ENCODE results near the gene USP32.

The USP32 gene

DNA sequence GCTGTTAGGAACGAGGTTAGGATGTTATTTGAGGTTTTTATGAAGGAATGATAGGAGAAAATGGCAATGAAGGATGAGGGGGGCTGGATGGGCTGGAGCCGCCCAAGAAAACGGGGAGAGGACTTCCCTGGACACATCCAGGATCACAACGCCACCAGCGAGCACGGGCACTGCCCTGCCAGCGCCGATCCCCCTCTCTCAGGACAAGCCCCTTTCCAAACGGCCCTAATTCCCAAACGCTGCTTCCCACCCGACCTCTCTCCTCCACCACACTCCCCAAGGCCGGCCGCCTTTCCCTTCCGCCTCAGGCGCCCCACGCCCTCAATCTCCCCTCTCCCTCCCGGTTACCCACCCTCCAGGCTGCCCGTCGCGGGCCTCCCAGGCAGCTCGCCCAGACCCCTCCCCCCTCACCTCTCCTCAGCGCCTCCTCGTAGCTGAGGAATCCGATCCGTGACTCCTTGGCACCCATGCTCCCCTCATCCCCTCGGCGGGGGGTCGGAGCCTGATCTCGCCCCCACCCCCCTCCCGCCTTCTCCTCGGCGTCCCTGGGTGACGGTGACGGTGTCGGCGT lies 377 bp downstream of the USP32 start:
- Histone ChIP-seq H3K4me3 (ENCODE audit: insufficient read depth, low read length, poor library complexity, severe bottlenecking) (peak overlapping the region; percentile 93), H3K4me2 (ENCODE audit: low read depth, low read length, poor library complexity, severe bottlenecking) (peak overlapping the region; percentile 79), H3K27ac (ENCODE audit: low read depth, low read length) (peak overlapping the region; percentile 42), H3F3A (ENCODE audit: insufficient read depth) (peaks cover 9% of the 10 kb centered on the region), H2AFZ (ENCODE audit: low read depth, low read length, severe bottlenecking) (peak overlapping the region; percentile 95), H3K36me3 (ENCODE audit: low read length) (no peaks in the 10 kb centered on the region), H3K27me3 (ENCODE audit: low read length) (no peaks in the 10 kb centered on the region), H3K9me2 (replicated peaks; ENCODE audit: insufficient read depth, low read length) (no peaks in the 10 kb centered on the region), H4K20me1 (ENCODE audit: low read depth, low read length) (0 out of 2 replicates have a peak, but pooled peaks cover 5% of the 10 kb centered on the region), H3K9me3 (ENCODE audit: insufficient read depth, low read length) (no peaks in the 10 kb centered on the region), H3K79me2 (ENCODE audit: insufficient read depth, low read length) (peaks cover 9% of the 10 kb centered on the region; the same call in 1 of the 2 replicates), H3K9ac (ENCODE audit: low read length) (peak overlapping the region; percentile 84)
- TF ChIP-seq, protein P1, sequence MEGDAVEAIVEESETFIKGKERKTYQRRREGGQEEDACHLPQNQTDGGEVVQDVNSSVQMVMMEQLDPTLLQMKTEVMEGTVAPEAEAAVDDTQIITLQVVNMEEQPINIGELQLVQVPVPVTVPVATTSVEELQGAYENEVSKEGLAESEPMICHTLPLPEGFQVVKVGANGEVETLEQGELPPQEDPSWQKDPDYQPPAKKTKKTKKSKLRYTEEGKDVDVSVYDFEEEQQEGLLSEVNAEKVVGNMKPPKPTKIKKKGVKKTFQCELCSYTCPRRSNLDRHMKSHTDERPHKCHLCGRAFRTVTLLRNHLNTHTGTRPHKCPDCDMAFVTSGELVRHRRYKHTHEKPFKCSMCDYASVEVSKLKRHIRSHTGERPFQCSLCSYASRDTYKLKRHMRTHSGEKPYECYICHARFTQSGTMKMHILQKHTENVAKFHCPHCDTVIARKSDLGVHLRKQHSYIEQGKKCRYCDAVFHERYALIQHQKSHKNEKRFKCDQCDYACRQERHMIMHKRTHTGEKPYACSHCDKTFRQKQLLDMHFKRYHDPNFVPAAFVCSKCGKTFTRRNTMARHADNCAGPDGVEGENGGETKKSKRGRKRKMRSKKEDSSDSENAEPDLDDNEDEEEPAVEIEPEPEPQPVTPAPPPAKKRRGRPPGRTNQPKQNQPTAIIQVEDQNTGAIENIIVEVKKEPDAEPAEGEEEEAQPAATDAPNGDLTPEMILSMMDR (IDR thresholded peaks at IDR 0.05; ENCODE audit: insufficient read depth, low read length, poor library complexity, severe bottlenecking), result no peak
- TF ChIP-seq EZH2phosphoT487 (conservative IDR thresholded peaks at IDR 0.05; ENCODE audit: low read length), result no peak

DNA sequence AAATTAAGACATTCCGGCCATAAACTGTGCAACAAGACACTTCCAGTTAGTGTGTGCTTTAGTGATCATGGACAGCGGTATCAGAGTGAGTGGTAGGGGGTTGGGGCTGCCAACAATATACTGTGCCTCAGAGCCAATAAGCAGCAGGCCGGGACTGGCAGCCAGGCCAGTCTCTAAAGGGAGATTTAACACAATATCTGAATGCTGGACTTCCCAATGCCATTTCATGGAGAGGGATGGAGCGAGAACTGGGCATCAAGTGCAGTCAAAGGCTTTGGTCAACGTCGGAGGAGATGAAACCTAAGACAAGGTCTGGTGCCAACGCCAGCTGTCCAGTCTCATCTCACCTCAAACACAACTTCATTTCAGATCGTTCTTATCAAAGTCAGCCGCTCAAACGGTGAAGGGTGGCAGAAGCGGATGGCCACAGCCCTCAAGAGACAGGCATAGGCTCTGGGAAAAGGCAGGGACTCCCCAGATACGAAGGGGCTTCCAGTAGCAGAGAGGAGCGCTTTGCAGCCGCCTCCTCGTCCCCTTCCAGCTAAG lies 935 bp downstream of the USP32 start:
- no peak for TF ChIP-seq EZH2phosphoT487 (conservative IDR thresholded peaks at IDR 0.05; ENCODE audit: low read length)
- TF ChIP-seq, protein P1 (IDR thresholded peaks at IDR 0.05; ENCODE audit: insufficient read depth, low read length, poor library complexity, severe bottlenecking), result no peak
- H3K9me3 ChIP-seq (ENCODE audit: insufficient read depth, low read length), result no peaks in the 10 kb centered on the region
- H3K4me2 ChIP-seq (ENCODE audit: low read depth, low read length, poor library complexity, severe bottlenecking), result peak overlapping the region; percentile 79
- H3K27ac ChIP-seq (ENCODE audit: low read depth, low read length), result no peak overlapping the region
- H3K9me2 ChIP-seq (replicated peaks; ENCODE audit: insufficient read depth, low read length), result no peaks in the 10 kb centered on the region
- peak overlapping the region; percentile 93 for H3K4me3 ChIP-seq (ENCODE audit: insufficient read depth, low read length, poor library complexity, severe bottlenecking)
- no peaks in the 10 kb centered on the region for H3K36me3 ChIP-seq (ENCODE audit: low read length)
- H2AFZ ChIP-seq (ENCODE audit: low read depth, low read length, severe bottlenecking), result peak overlapping the region; percentile 95
- H4K20me1 ChIP-seq (ENCODE audit: low read depth, low read length), result 0 out of 2 replicates have a peak, but pooled peaks cover 6% of the 10 kb centered on the region
- no peaks in the 10 kb centered on the region for H3K27me3 ChIP-seq (ENCODE audit: low read length)
- H3F3A ChIP-seq (ENCODE audit: insufficient read depth), result peaks cover 9% of the 10 kb centered on the region
- peaks cover 14% of the 10 kb centered on the region; the same call in 1 of the 2 replicates for H3K79me2 ChIP-seq (ENCODE audit: insufficient read depth, low read length)
- peak overlapping the region; percentile 84 for H3K9ac ChIP-seq (ENCODE audit: low read length)

DNA sequence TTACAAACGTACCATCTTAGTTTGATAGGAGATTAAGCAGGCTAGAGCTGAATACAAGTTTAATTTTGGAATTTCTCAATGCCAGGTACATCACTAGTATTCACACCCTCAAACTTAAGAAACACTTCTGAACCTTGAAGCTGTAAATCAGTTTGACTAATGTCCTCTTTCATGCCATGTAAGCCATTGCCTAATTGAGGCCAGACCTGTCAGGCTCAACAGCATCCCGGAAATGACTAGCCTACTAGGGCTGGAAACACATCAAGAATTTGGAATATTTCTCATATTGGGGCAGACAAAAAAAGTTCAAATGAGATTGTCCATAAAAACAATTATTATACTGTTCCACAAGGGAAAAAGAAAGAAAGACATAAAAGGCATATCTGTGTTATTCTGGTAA lies 1.7 kb downstream of the USP32 start:
- Histone ChIP-seq H3K79me2 (ENCODE audit: insufficient read depth, low read length) (peaks cover 18% of the 10 kb centered on the region; the same call in 1 of the 2 replicates), H3K9me2 (replicated peaks; ENCODE audit: insufficient read depth, low read length) (no peaks in the 10 kb centered on the region), H3F3A (ENCODE audit: insufficient read depth) (peaks cover 9% of the 10 kb centered on the region), H3K4me2 (ENCODE audit: low read depth, low read length, poor library complexity, severe bottlenecking) (peak overlapping the region; percentile 79), H2AFZ (ENCODE audit: low read depth, low read length, severe bottlenecking) (no peak overlapping the region), H3K9ac (ENCODE audit: low read length) (no peak overlapping the region), H4K20me1 (ENCODE audit: low read depth, low read length) (0 out of 2 replicates have a peak, but pooled peaks cover 6% of the 10 kb centered on the region), H3K36me3 (ENCODE audit: low read length) (no peaks in the 10 kb centered on the region), H3K9me3 (ENCODE audit: insufficient read depth, low read length) (no peaks in the 10 kb centered on the region), H3K4me3 (ENCODE audit: insufficient read depth, low read length, poor library complexity, severe bottlenecking) (no peak overlapping the region), H3K27ac (ENCODE audit: low read depth, low read length) (no peak overlapping the region), H3K27me3 (ENCODE audit: low read length) (no peaks in the 10 kb centered on the region)
- TF ChIP-seq, protein P1 (IDR thresholded peaks at IDR 0.05; ENCODE audit: insufficient read depth, low read length, poor library complexity, severe bottlenecking), result no peak
- no peak for TF ChIP-seq EZH2phosphoT487 (conservative IDR thresholded peaks at IDR 0.05; ENCODE audit: low read length)

Data from SU-DHL-6 (cell line).